AG10803 (cell line): ENCODE data around the gene ZFHX3.

Experiments
- DNase-seq: peaks from one replicate; pipeline ENCODE4 v3.0.0; 2010; ENCODE audit warnings: low read depth
- H3K4me3 ChIP-seq: 2 replicates; pipeline ENCODE4 v1.5.1; 2011; ENCODE audit warnings: mild to moderate bottlenecking, low read length, control low read depth
- CTCF ChIP-seq: conservative IDR thresholded peaks from 2 replicates; pipeline ENCODE4 v1.5.1; 2011; ENCODE audit warnings: mild to moderate bottlenecking, low read length, control low read depth, inconsistent platforms

The ZFHX3 gene

GRCh38 chr16:72794986-72795385 is 252.9 kb downstream of the ZFHX3 start:
- no peak for DNase-seq
- no peak overlapping the region for H3K4me3 ChIP-seq
- TF ChIP-seq CTCF: no peak

- no peak for DNase-seq
- TF ChIP-seq CTCF: no peak
- H3K4me3 ChIP-seq: no peak overlapping the region
These were observed 253.6 kb downstream of the ZFHX3 start for GRCh38 chr16:72794319-72794718.

- no peak overlapping the region for H3K4me3 ChIP-seq
- no peak for DNase-seq
- TF ChIP-seq CTCF: no peak
These were observed 254.2 kb downstream of the ZFHX3 start for GRCh38 chr16:72793716-72794115.

- no peak for TF ChIP-seq CTCF
- no peak overlapping the region for H3K4me3 ChIP-seq
- DNase-seq: no peak
These were observed 254.9 kb downstream of the ZFHX3 start for GRCh38 chr16:72793017-72793416.

- no peak for TF ChIP-seq CTCF
- DNase-seq: no peak
These were observed 256.1 kb downstream of the ZFHX3 start for GRCh38 chr16:72791786-72792185.

GRCh38 chr16:72789921-72790320 is 258.0 kb downstream of the ZFHX3 start:
- TF ChIP-seq CTCF: no peak
- no peak for DNase-seq
- no peak overlapping the region for H3K4me3 ChIP-seq

More at GRCh38 chr16:72791786-72792185, 256.1 kb downstream of the ZFHX3 start:
- no peak overlapping the region for H3K4me3 ChIP-seq

- DNase-seq: no peak
These were observed 258.5 kb downstream of the ZFHX3 start for GRCh38 chr16:72789465-72789864.

More at GRCh38 chr16:72789465-72789864, 258.5 kb downstream of the ZFHX3 start:
- no peak for TF ChIP-seq CTCF
- no peak overlapping the region for H3K4me3 ChIP-seq
